IPS DF 6.9 (cell line): Measurements from ENCODE around the gene F9.

Experiments
- DNase-seq: peaks from one replicate; pipeline ENCODE4 v3.0.0-alpha.2; 2013; ENCODE audit warnings: low read depth, low spot score
- H3K27ac ChIP-seq: one replicate; pipeline ENCODE4 v1.5.1; 2013; ENCODE audit warnings: low read length, control low read depth
- H3K27me3 ChIP-seq: 2 replicates; pipeline ENCODE4 v1.6.1; 2013; ENCODE audit warnings: mild to moderate bottlenecking, low read length; ENCODE audit not compliant: control insufficient read depth, insufficient read depth
- H3K36me3 ChIP-seq: 2 replicates; pipeline ENCODE4 v1.6.1; 2013; ENCODE audit warnings: low read length; ENCODE audit not compliant: control insufficient read depth, insufficient read depth
- H3K4me1 ChIP-seq: 2 replicates; pipeline ENCODE4 v1.6.1; 2013; ENCODE audit warnings: low read length; ENCODE audit not compliant: control insufficient read depth, insufficient read depth
- H3K4me3 ChIP-seq: 2 replicates; pipeline ENCODE4 v1.5.1; 2013; ENCODE audit warnings: mild to moderate bottlenecking, low read length
- H3K9me3 ChIP-seq: 2 replicates; pipeline ENCODE4 v1.6.1; 2013; ENCODE audit warnings: low read length, inconsistent platforms; ENCODE audit not compliant: control insufficient read depth, insufficient read depth
- WGBS: extraction: QIAGEN DNeasy Blood & Tissue Kit; methylation state at CpG from one replicate; pipeline ENCODE4 v1.1.7; 2013; ENCODE audit warnings: mixed read lengths, missing lambda C conversion rate; ENCODE audit not compliant: insufficient read length, insufficient coverage; 5-methylcytosine and 5-hydroxymethylcytosine counted together

The F9 gene

DNA sequence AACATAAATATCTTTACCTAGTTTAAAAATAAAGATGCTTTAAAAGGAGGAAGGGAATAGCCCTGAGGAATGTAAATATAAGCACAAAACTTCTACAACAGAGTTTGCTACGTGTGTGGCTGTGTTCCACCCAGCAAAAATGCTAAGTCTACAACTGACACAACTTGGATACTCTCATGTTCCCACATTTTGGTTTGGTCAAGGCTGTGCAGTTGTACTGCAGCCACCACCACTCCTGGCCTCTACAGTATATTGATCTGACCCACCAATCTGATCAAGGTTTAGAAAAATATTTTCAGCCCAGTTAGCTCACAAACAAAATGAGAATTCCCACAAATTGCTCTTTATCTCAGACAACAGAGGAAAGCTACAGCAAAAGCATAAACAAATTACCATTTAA lies 12.1 kb downstream of the F9 start:
- no peaks in the 10 kb centered on the region for H3K36me3 ChIP-seq
- no peaks in the 10 kb centered on the region for H3K4me1 ChIP-seq
- DNase-seq = no peak
- no CpG with 5 or more reads among the region's 1 CpG for WGBS
- H3K27me3 ChIP-seq = no peaks in the 10 kb centered on the region
- no peak overlapping the region for H3K27ac ChIP-seq
- no peaks in the 10 kb centered on the region for H3K9me3 ChIP-seq
- no peak overlapping the region for H3K4me3 ChIP-seq

DNA sequence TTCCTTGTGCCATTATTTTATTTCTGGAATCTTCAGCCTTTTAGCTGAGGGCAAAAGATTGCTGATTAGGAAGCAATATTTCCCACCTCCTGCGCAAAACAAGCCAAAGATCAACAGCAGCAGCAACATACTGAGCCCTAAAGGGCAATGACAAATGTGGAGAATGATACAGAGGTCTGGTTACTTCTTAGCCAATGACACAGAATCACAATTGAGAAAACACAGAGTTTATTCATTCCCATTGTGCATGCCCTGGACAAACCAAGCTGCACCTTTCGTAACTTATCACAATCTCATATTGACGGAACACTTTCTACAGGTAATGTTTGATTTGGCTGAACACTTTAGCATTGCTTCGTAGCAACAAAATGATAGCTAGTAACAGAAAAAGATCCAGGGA lies 13.4 kb downstream of the F9 start:
- Histone ChIP-seq H3K27ac (no peak overlapping the region), H3K4me3 (no peak overlapping the region), H3K9me3 (no peaks in the 10 kb centered on the region), H3K4me1 (no peaks in the 10 kb centered on the region), H3K27me3 (no peaks in the 10 kb centered on the region), H3K36me3 (no peaks in the 10 kb centered on the region)
- no CpG with 5 or more reads among the region's 4 CpGs for WGBS
- DNase-seq = no peak

DNA sequence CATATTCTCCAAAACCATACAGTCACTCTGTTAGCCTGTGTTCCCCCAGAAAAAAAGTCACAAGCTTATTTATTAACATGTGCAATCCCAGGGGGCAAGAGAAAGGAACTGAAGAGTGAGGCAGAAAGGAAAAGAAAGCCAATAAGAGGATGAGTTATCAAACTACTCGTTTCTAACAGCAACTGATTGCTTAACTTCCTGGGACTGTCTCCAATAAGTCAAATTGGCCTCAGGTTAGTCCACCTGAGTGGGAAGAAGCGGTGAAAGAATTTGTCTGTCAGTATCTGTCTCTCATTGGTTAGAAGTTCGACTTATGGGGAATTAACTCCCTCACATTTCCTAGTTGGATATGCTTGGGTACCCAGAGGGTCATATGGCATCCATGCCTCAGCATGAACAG lies 14.1 kb downstream of the F9 start:
- no peak for DNase-seq
- no peaks in the 10 kb centered on the region for H3K36me3 ChIP-seq
- no peaks in the 10 kb centered on the region for H3K4me1 ChIP-seq
- no peaks in the 10 kb centered on the region for H3K27me3 ChIP-seq
- H3K9me3 ChIP-seq = no peaks in the 10 kb centered on the region
- no peak overlapping the region for H3K27ac ChIP-seq
- H3K4me3 ChIP-seq = no peak overlapping the region
- WGBS = no CpG with 5 or more reads among the region's 3 CpGs

DNA sequence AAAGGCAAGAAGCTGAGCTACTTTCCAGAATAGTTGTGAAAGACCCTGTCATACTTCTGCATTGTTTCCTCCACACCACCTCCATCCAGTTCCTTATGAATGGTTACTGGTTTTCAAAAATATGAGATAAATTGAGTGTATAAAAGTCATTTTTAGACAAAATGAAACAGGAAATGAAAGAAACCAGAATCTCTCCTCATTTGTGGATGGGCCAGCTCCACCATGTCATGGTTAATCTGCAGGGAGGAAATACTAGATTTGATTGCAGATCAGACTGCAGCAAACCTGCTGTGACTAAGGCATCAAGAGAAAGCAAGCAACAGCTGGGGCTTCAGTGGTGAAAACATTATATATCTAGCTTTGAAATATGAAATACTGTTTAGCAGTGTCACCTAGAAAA lies 23.8 kb downstream of the F9 start:
- H3K27me3 ChIP-seq = no peaks in the 10 kb centered on the region
- no peak overlapping the region for H3K4me3 ChIP-seq
- H3K4me1 ChIP-seq = no peaks in the 10 kb centered on the region
- DNase-seq = no peak
- H3K9me3 ChIP-seq = no peaks in the 10 kb centered on the region
- H3K36me3 ChIP-seq = no peaks in the 10 kb centered on the region
- no peak overlapping the region for H3K27ac ChIP-seq

GRCh38 chrX:139554991-139555675 lies 24.6 kb downstream of the F9 start:
- Histone ChIP-seq H3K36me3 (no peaks in the 10 kb centered on the region), H3K4me1 (no peaks in the 10 kb centered on the region), H3K4me3 (no peak overlapping the region), H3K9me3 (no peaks in the 10 kb centered on the region), H3K27ac (no peak overlapping the region), H3K27me3 (no peaks in the 10 kb centered on the region)
- DNase-seq = no peak
- no CpG with 5 or more reads among the region's 26 CpGs for WGBS

GRCh38 chrX:139559383-139560042 lies 29.0 kb downstream of the F9 start:
- Histone ChIP-seq H3K36me3 (no peaks in the 10 kb centered on the region), H3K27ac (no peak overlapping the region), H3K4me1 (no peaks in the 10 kb centered on the region), H3K27me3 (no peaks in the 10 kb centered on the region), H3K4me3 (no peak overlapping the region), H3K9me3 (no peaks in the 10 kb centered on the region)
- peak; percentile 29 for DNase-seq
- no CpG with 5 or more reads among the region's 9 CpGs for WGBS

- Histone ChIP-seq H3K36me3 (no peaks in the 10 kb centered on the region), H3K27me3 (no peaks in the 10 kb centered on the region), H3K4me1 (no peaks in the 10 kb centered on the region), H3K27ac (no peak overlapping the region), H3K9me3 (no peaks in the 10 kb centered on the region), H3K4me3 (no peak overlapping the region)
- DNase-seq = no peak
Measured at GRCh38 chrX:139560221-139560620, 29.7 kb downstream of the F9 start.

GRCh38 chrX:139563251-139563650 lies 32.7 kb downstream of the F9 start:
- Histone ChIP-seq H3K27ac (no peak overlapping the region), H3K4me3 (no peak overlapping the region), H3K4me1 (no peaks in the 10 kb centered on the region), H3K27me3 (no peaks in the 10 kb centered on the region), H3K36me3 (no peaks in the 10 kb centered on the region), H3K9me3 (no peaks in the 10 kb centered on the region)
- no peak for DNase-seq
- no CpG with 5 or more reads among the region's 5 CpGs for WGBS

GRCh38 chrX:139566981-139567380 lies 36.4 kb downstream of the F9 start:
- Histone ChIP-seq H3K27me3 (no peaks in the 10 kb centered on the region), H3K27ac (no peak overlapping the region), H3K4me3 (no peak overlapping the region), H3K9me3 (no peaks in the 10 kb centered on the region), H3K4me1 (no peaks in the 10 kb centered on the region), H3K36me3 (no peaks in the 10 kb centered on the region)
- WGBS = no CpG with 5 or more reads among the region's 1 CpG
- DNase-seq = no peak

DNA sequence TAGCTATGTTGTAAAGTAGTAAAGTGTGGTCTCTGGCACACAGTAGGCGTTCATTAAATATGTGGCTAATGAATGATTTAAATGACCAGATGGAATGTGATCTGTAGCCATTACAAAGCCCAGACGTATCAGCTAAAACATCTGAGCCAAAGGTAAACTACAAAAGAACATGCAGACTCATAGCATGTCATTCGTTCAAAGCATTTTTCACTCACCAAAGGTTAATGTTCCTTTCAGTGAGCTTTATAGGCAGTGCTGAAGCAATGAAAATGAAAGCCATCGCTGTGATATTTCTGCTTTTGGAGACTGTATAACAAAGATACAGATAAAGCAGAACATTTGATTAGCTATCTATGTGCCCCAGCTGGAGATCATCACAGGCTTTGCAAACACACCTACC lies 50.5 kb downstream of the F9 start:
- H3K4me3 ChIP-seq = no peak overlapping the region
- H3K36me3 ChIP-seq = no peaks in the 10 kb centered on the region
- no peaks in the 10 kb centered on the region for H3K9me3 ChIP-seq
- no peaks in the 10 kb centered on the region for H3K27me3 ChIP-seq
- no peak for DNase-seq
- H3K4me1 ChIP-seq = no peaks in the 10 kb centered on the region
- H3K27ac ChIP-seq = no peak overlapping the region
- no CpG with 5 or more reads among the region's 4 CpGs for WGBS

GRCh38 chrX:139585613-139586012 lies 55.1 kb downstream of the F9 start:
- H3K4me3 ChIP-seq = no peak overlapping the region
- H3K27me3 ChIP-seq = no peaks in the 10 kb centered on the region
- no peaks in the 10 kb centered on the region for H3K4me1 ChIP-seq
- no peak for DNase-seq
- WGBS = no CpG with 5 or more reads among the region's 5 CpGs
- no peak overlapping the region for H3K27ac ChIP-seq
- H3K36me3 ChIP-seq = no peaks in the 10 kb centered on the region
- no peaks in the 10 kb centered on the region for H3K9me3 ChIP-seq
